Caco-2 (cell line): Measurements from ENCODE around the gene EIF4G1. TPM values are rescaled to one million over a fixed set of nuclear protein-coding genes. Genes with fewer than 3 reads are reported as not detected.

ENCODE experiments used
- BruUV-seq: library from RNA; stranded (reverse); fragments of 400-500 nt; replicated peaks from 2 replicates; lab custom pipeline; 2021; lab: Mats Ljungman, UMichigan
- CTCF ChIA-PET: fragments of 300-600 bp; sonication (Branson Sonifier 250); formaldehyde crosslinking; loops from one replicate; lab custom pipeline; 2022; ENCODE audit warnings: antibody characterized with exemption; lab: Charles Lee
- POLR2A ChIA-PET: fragments of 300-600 bp; sonication (Branson Sonifier 250); formaldehyde crosslinking; loops from one replicate; lab custom pipeline; 2022; ENCODE audit warnings: antibody characterized with exemption; lab: Charles Lee
- DNase-seq, 2 experiments: peaks; one replicate each; pipeline versions ENCODE4 v3.0.0 to v3.0.0-alpha.2; 2020 to 2022
- H3K27me3 ChIP-seq: replicated peaks from 2 replicates; pipeline ENCODE4 v1.6.0; 2011; ENCODE audit warnings: low read length; ENCODE audit not compliant: control insufficient read depth, insufficient read depth
- H3K36me3 ChIP-seq: 2 replicates; pipeline ENCODE4 v1.5.1; 2011; ENCODE audit warnings: low read length; ENCODE audit not compliant: control insufficient read depth, insufficient read depth
- H3K4me1 ChIP-seq: fragments of 250-450 bp; sonication (Bioruptor Pico); 2 replicates; pipeline ENCODE4 v1.5.1; 2020; ENCODE audit warnings: mild to moderate bottlenecking
- H3K4me3 ChIP-seq: 2 replicates; pipeline ENCODE4 v1.5.1; 2011; ENCODE audit warnings: low read depth, mild to moderate bottlenecking, control low read depth, low read length
- H3K9me3 ChIP-seq: fragments of 250-450 bp; sonication (Bioruptor Pico); 2 replicates; pipeline ENCODE4 v1.5.1; 2020; ENCODE audit warnings: mild to moderate bottlenecking, moderate library complexity
- H3K27ac Mint-ChIP-seq: one replicate; pipeline ENCODE4 v1.8.0; 2022; ENCODE audit warnings: mixed read lengths; ENCODE audit not compliant: unreplicated experiment
- H3K27me3 Mint-ChIP-seq: one replicate; pipeline ENCODE4 v1.8.0; 2022; ENCODE audit warnings: mixed read lengths; ENCODE audit not compliant: insufficient read depth, unreplicated experiment
- H3K36me3 Mint-ChIP-seq: one replicate; pipeline ENCODE4 v1.8.0; 2022; ENCODE audit warnings: mild to moderate bottlenecking, mixed read lengths; ENCODE audit not compliant: insufficient read depth, unreplicated experiment
- H3K4me1 Mint-ChIP-seq: one replicate; pipeline ENCODE4 v1.8.0; 2022; ENCODE audit warnings: low read depth, mixed read lengths; ENCODE audit not compliant: unreplicated experiment
- H3K4me3 Mint-ChIP-seq: one replicate; pipeline ENCODE4 v1.8.0; 2022; ENCODE audit warnings: mild to moderate bottlenecking, moderate library complexity, mixed read lengths; ENCODE audit not compliant: unreplicated experiment
- H3K9me3 Mint-ChIP-seq: one replicate; pipeline ENCODE4 v1.8.0; 2022; ENCODE audit warnings: mixed read lengths; ENCODE audit not compliant: unreplicated experiment
- CTCF ChIP-seq, 2 experiments: fragments of 200-600 bp in 1 of 2; IDR thresholded peaks; 1 replicate in 1 of 2; 2 replicates in 1 of 2; pipeline versions ENCODE4 v1.5.1 to v1.8.0; 2011 to 2022; ENCODE audit warnings: antibody characterized with exemption in 1 of 2, control low read depth in 1 of 2, inconsistent platforms in 1 of 2, low read depth in 1 of 2, low read length in 1 of 2, mild to moderate bottlenecking in 1 of 2, moderate library complexity in 1 of 2; ENCODE audit not compliant: insufficient read depth in 1 of 2, severe bottlenecking in 1 of 2, unreplicated experiment in 1 of 2
- intact Hi-C: fragments of 100-400 bp; cut with micrococcal nuclease; formaldehyde crosslinking; loops from one replicate; pipeline ENCODE4 v1.10.0; 2022; ENCODE audit not compliant: unreplicated experiment
- total RNA-seq: library from RNA; stranded (reverse); gene quantifications from 2 replicates; pipeline ENCODE4 v1.2.3, GENCODE V29; 2022

The EIF4G1 gene
- total RNA-seq, 1 experiment from 2014 or later, result 423 TPM

- H3K4me3 ChIP-seq, result peak overlapping the region; percentile 89
- TF ChIP-seq CTCF (IDR thresholded peaks at IDR 0.05; ENCODE audit: insufficient read depth in 1 of 2, low read depth in 1 of 2, low read length in 1 of 2, severe bottlenecking in 1 of 2, unreplicated experiment in 1 of 2), result no peak
- Mint-ChIP-seq H3K4me3 (peak overlapping the region; percentile 85), H3K4me1 (peaks cover 9% of the 10 kb centered on the region), H3K27ac (peak overlapping the region; percentile 67), H3K36me3 (peaks cover 49% of the 10 kb centered on the region), H3K9me3 (no peaks in the 10 kb centered on the region), H3K27me3 (no peaks in the 10 kb centered on the region)
- H3K36me3 ChIP-seq, result peaks cover 1% of the 10 kb centered on the region
- no TSS peak for BruUV-seq
- DNase-seq, result no peak
- POLR2A ChIA-PET, result no interaction called here
- H3K4me1 ChIP-seq, result peaks cover 11% of the 10 kb centered on the region
- H3K9me3 ChIP-seq, result no peaks in the 10 kb centered on the region
- no peaks in the 10 kb centered on the region for H3K27me3 ChIP-seq
- intact Hi-C loops, result no loop called here
- CTCF ChIA-PET, result interaction anchor here (0.6 kb wide), 1 partner anchor 227 kb away, joined by 4 read pairs; no protein-coding TSS in a partner anchor
These were observed 1.1 kb downstream of the EIF4G1 start for GRCh38 chr3:184315543-184315867.

GRCh38 chr3:184315871-184316661 is 1.7 kb downstream of the EIF4G1 start:
- Histone ChIP-seq H3K9me3 (no peaks in the 10 kb centered on the region), H3K4me3 (peak overlapping the region; percentile 89), H3K4me1 (peaks cover 11% of the 10 kb centered on the region), H3K36me3 (peaks cover 1% of the 10 kb centered on the region), H3K27me3 (no peaks in the 10 kb centered on the region)
- POLR2A ChIA-PET, result no interaction called here
- H3K4me3 Mint-ChIP-seq, result peak overlapping the region; percentile 85
- no peaks in the 10 kb centered on the region for H3K27me3 Mint-ChIP-seq
- H3K9me3 Mint-ChIP-seq, result no peaks in the 10 kb centered on the region
- intact Hi-C loops, result no loop called here
- no TSS peak for BruUV-seq
- peaks cover 55% of the 10 kb centered on the region for H3K36me3 Mint-ChIP-seq
- peaks cover 9% of the 10 kb centered on the region for H3K4me1 Mint-ChIP-seq
- peak overlapping the region; percentile 67 for H3K27ac Mint-ChIP-seq
- CTCF ChIA-PET, result interaction anchor here (0.6 kb wide), 1 partner anchor 227 kb away, joined by 4 read pairs; no protein-coding TSS in a partner anchor
- no peak for DNase-seq
- no peak for TF ChIP-seq CTCF (IDR thresholded peaks at IDR 0.05; ENCODE audit: insufficient read depth in 1 of 2, low read depth in 1 of 2, low read length in 1 of 2, severe bottlenecking in 1 of 2, unreplicated experiment in 1 of 2)

GRCh38 chr3:184316792-184317191 is 2.4 kb downstream of the EIF4G1 start:
- Histone ChIP-seq H3K9me3 (no peaks in the 10 kb centered on the region), H3K4me3 (no peak overlapping the region), H3K36me3 (peaks cover 4% of the 10 kb centered on the region), H3K4me1 (peaks cover 11% of the 10 kb centered on the region), H3K27me3 (no peaks in the 10 kb centered on the region)
- H3K27me3 Mint-ChIP-seq, result no peaks in the 10 kb centered on the region
- H3K9me3 Mint-ChIP-seq, result no peaks in the 10 kb centered on the region
- no peak for DNase-seq
- no peak for TF ChIP-seq CTCF (IDR thresholded peaks at IDR 0.05; ENCODE audit: insufficient read depth in 1 of 2, low read depth in 1 of 2, low read length in 1 of 2, severe bottlenecking in 1 of 2, unreplicated experiment in 1 of 2)
- TSS peak; percentile 23 for BruUV-seq
- H3K4me3 Mint-ChIP-seq, result peak overlapping the region; percentile 85
- peaks cover 9% of the 10 kb centered on the region for H3K4me1 Mint-ChIP-seq
- peaks cover 62% of the 10 kb centered on the region for H3K36me3 Mint-ChIP-seq
- CTCF ChIA-PET, result no interaction called here
- POLR2A ChIA-PET, result no interaction called here
- intact Hi-C loops, result no loop called here
- H3K27ac Mint-ChIP-seq, result peak overlapping the region; percentile 61
